B cell (primary cell): ENCODE results near the gene ACO1. TPM values are rescaled to one million over a fixed set of nuclear protein-coding genes. Genes with fewer than 3 reads are reported as not detected.
A peak's percentile ranks its signal among the peaks of the same experiment; 100 is the strongest.
"Not testable (repeated sequence)": the region's sequence is repeated elsewhere in the genome, so short reads cannot be mapped to it uniquely, and the experiment has no call there.

ENCODE experiments used
- ATAC-seq: fragments of 200-7000 bp; cut with Tn5 transposase; one replicate; pipeline ENCODE4 v1.10.0; 2021; ENCODE audit warnings: low read depth, mild to moderate bottlenecking, moderate number of reproducible peaks, moderate library complexity
- CTCF ChIA-PET: fragments of 350-600 bp; sonication (Branson Sonifier 250); formaldehyde crosslinking; loops from one replicate; lab custom pipeline; 2021; ENCODE audit warnings: antibody characterized with exemption, inconsistent platforms; lab: Charles Lee
- POLR2A ChIA-PET: fragments of 350-600 bp; sonication (Branson Sonifier 250); formaldehyde crosslinking; loops from one replicate; lab custom pipeline; 2021; ENCODE audit warnings: antibody characterized with exemption; lab: Charles Lee
- DNase-seq: peaks from one replicate; pipeline ENCODE4 v3.0.0; 2013
- H2AFZ ChIP-seq: 2 replicates; pipeline ENCODE4 v1.6.1; 2012; ENCODE audit warnings: mild to moderate bottlenecking, low read depth, low read length; ENCODE audit not compliant: insufficient read depth, poor library complexity, severe bottlenecking
- H3K27ac ChIP-seq, 2 donors: 1 replicate in 1 of 2; 2 replicates in 1 of 2; pipeline ENCODE4 v1.5.1; 2012 to 2013; ENCODE audit warnings: low read length in 2 of 2, mild to moderate bottlenecking in 2 of 2, moderate library complexity in 1 of 2
- H3K27me3 ChIP-seq, 4 experiments: fragments of 200-600 bp in 1 of 4; sonication (generic) in 1 of 4; replicated peaks in 1 of 4; 1 replicate in 2 of 4; 2 replicates in 2 of 4; pipeline versions ENCODE4 v1.6.1 to v1.7.0; 2013 to 2016; ENCODE audit warnings: low read length in 3 of 4, mild to moderate bottlenecking in 2 of 4, mixed read lengths in 1 of 4, moderate library complexity in 1 of 4; ENCODE audit not compliant: insufficient read depth in 4 of 4, control insufficient read depth in 3 of 4; ENCODE audit errors: control extremely low read depth in 1 of 4
- H3K36me3 ChIP-seq, 2 experiments: replicated peaks in 1 of 2; 1 replicate in 1 of 2; 2 replicates in 1 of 2; pipeline versions ENCODE4 v1.6.1 to v1.7.1; 2013; ENCODE audit warnings: low read length in 1 of 2; ENCODE audit not compliant: insufficient read depth in 2 of 2, control insufficient read depth in 1 of 2; ENCODE audit errors: control extremely low read depth in 1 of 2, extremely low read depth in 1 of 2
- H3K4me1 ChIP-seq, 2 donors: fragments of 200-600 bp in 1 of 2; sonication (generic) in 1 of 2; 1 replicate in 1 of 2; 2 replicates in 1 of 2; pipeline versions ENCODE4 v1.5.1 to v1.6.1; 2013 to 2017; ENCODE audit warnings: low read length in 2 of 2; ENCODE audit not compliant: control insufficient read depth in 2 of 2, insufficient read depth in 2 of 2
- H3K4me2 ChIP-seq: replicated peaks from 2 replicates; pipeline ENCODE3; 2012; ENCODE audit warnings: mild to moderate bottlenecking, low read depth, low read length; ENCODE audit not compliant: poor library complexity, severe bottlenecking
- H3K4me3 ChIP-seq, 5 experiments: fragments of 200-600 bp in 1 of 5; sonication (generic) in 1 of 5; 1 replicate in 3 of 5; 2 replicates in 2 of 5; pipeline versions ENCODE4 v1.5.1 to v1.7.0; 2011 to 2016; ENCODE audit warnings: low read length in 4 of 5, mild to moderate bottlenecking in 4 of 5, low read depth in 2 of 5, control low read depth in 1 of 5, moderate library complexity in 1 of 5; ENCODE audit not compliant: insufficient read depth in 1 of 5; ENCODE audit errors: control extremely low read depth in 1 of 5, extremely low read depth in 1 of 5
- H3K79me2 ChIP-seq: fragments of 200-600 bp; sonication (generic); one replicate; pipeline ENCODE4 v1.6.0; 2016; ENCODE audit warnings: low read length; ENCODE audit not compliant: control insufficient read depth, insufficient read depth
- H3K9ac ChIP-seq: fragments of 200-600 bp; sonication (generic); 2 replicates; pipeline ENCODE4 v1.6.1; 2017; ENCODE audit warnings: mild to moderate bottlenecking, low read length, moderate library complexity
- H3K9me3 ChIP-seq, 3 donors: one replicate each; pipeline versions ENCODE4 v1.6.1 to v1.7.1; 2013; ENCODE audit warnings: low read length in 2 of 3; ENCODE audit not compliant: control insufficient read depth in 2 of 3, insufficient read depth in 1 of 3; ENCODE audit errors: control extremely low read depth in 1 of 3
- H4K20me1 ChIP-seq: 2 replicates; pipeline ENCODE4 v1.6.0; 2012; ENCODE audit warnings: mild to moderate bottlenecking, low read length; ENCODE audit not compliant: insufficient read depth, control insufficient read depth, poor library complexity, severe bottlenecking
- H3K27ac Mint-ChIP-seq: one replicate; pipeline ENCODE4 v1.8.0; 2021; ENCODE audit warnings: mixed read lengths
- H3K27me3 Mint-ChIP-seq: one replicate; pipeline ENCODE4 v1.8.0; 2021; ENCODE audit warnings: mixed read lengths
- H3K4me1 Mint-ChIP-seq: one replicate; pipeline ENCODE4 v1.8.0; 2021; ENCODE audit warnings: mixed read lengths
- H3K4me3 Mint-ChIP-seq: one replicate; pipeline ENCODE4 v1.8.0; 2021; ENCODE audit warnings: mixed read lengths
- H3K9me3 Mint-ChIP-seq: one replicate; pipeline ENCODE4 v1.8.0; 2022; ENCODE audit warnings: mixed read lengths; ENCODE audit not compliant: insufficient read depth
- CTCF ChIP-seq: fragments of 200-600 bp; IDR thresholded peaks from one replicate; pipeline ENCODE4 v1.8.0; 2022; ENCODE audit warnings: antibody characterized with exemption, mild to moderate bottlenecking
- EZH2 ChIP-seq: IDR thresholded peaks from 2 replicates; pipeline ENCODE4 v1.6.1; 2012; ENCODE audit warnings: borderline replicate concordance, low read depth, mild to moderate bottlenecking, moderate library complexity, low read length; ENCODE audit not compliant: insufficient read depth, poor library complexity, severe bottlenecking
- WGBS: methylation state at CpG from one replicate; pipeline ENCODE4 v1.1.5; 2013; ENCODE audit warnings: missing lambda C conversion rate; ENCODE audit not compliant: insufficient coverage; 5-methylcytosine and 5-hydroxymethylcytosine counted together
- intact Hi-C: fragments of 100-400 bp; cut with micrococcal nuclease; formaldehyde crosslinking; loops from one replicate; pipeline ENCODE4 v1.10.0; 2022
- polyA plus RNA-seq: library from polyadenylated mRNA; depleted of rRNA; stranded (reverse); fragments of >200 nt; gene quantifications from 2 replicates; pipeline ENCODE4 v1.2.3, GENCODE V29; 2012
- total RNA-seq, 2 donors: library from RNA; stranded (reverse); fragments of 120-200 nt in 1 of 2; gene quantifications; 1 replicate in 1 of 2; 2 replicates in 1 of 2; pipeline versions ENCODE4 v1.2.3 to v1.2.4, GENCODE V29; 2013 to 2022

Gene ACO1
- total and polyA plus RNA-seq, 2 donors (not counting 1 experiment from before 2014, with no cell fraction given), result 1.6 to 9.1 TPM

GRCh38 chr9:32350682-32351081, 33.8 kb upstream of the ACO1 start:
- Histone ChIP-seq H3K9ac (no peak overlapping the region), H3K9me3 (no peaks in the 10 kb centered on the region), H3K4me2 (no peak overlapping the region), H3K79me2 (no peaks in the 10 kb centered on the region), H3K27ac (no peak overlapping the region), H3K36me3 (no peaks in the 10 kb centered on the region), H3K27me3 (peaks cover 0 to 3% (median 0%) of the 10 kb centered on the region in 4 experiments), H3K4me3 (no peak overlapping the region), H2AFZ (no peak overlapping the region), H3K4me1 (no peaks in the 10 kb centered on the region), H4K20me1 (no peaks in the 10 kb centered on the region)
- TF ChIP-seq EZH2 (no peak), CTCF (peak; percentile 30)
- Mint-ChIP-seq H3K4me1 (no peaks in the 10 kb centered on the region), H3K9me3 (no peaks in the 10 kb centered on the region), H3K27me3 (peaks cover 7% of the 10 kb centered on the region), H3K4me3 (no peak overlapping the region), H3K27ac (no peak overlapping the region)
- ChIA-PET CTCF (interaction anchor here (1.7 kb wide), 1 partner anchor 1231 kb away, joined by 3 read pairs; no protein-coding TSS in a partner anchor), POLR2A (no interaction called here)
- intact Hi-C loops, result no loop called here
- DNase-seq (peak; percentile 13), ATAC-seq (no peak)

GRCh38 chr9:32351845-32352244, 32.6 kb upstream of the ACO1 start:
- no peak for DNase-seq
- Histone ChIP-seq H2AFZ (no peak overlapping the region), H3K27me3 (peaks cover 0 to 3% (median 0%) of the 10 kb centered on the region in 4 experiments), H3K4me2 (no peak overlapping the region), H3K79me2 (no peaks in the 10 kb centered on the region), H3K36me3 (no peaks in the 10 kb centered on the region), H3K9me3 (no peaks in the 10 kb centered on the region), H3K4me3 (no peak overlapping the region), H3K27ac (no peak overlapping the region), H3K9ac (no peak overlapping the region), H3K4me1 (no peaks in the 10 kb centered on the region), H4K20me1 (no peaks in the 10 kb centered on the region)
- Mint-ChIP-seq H3K9me3 (no peaks in the 10 kb centered on the region), H3K27ac (no peak overlapping the region), H3K4me1 (no peaks in the 10 kb centered on the region), H3K4me3 (no peak overlapping the region), H3K27me3 (peaks cover 7% of the 10 kb centered on the region)
- POLR2A ChIA-PET, result no interaction called here
- intact Hi-C loops, result no loop called here
- no peak for ATAC-seq
- 84% methylated on average over 3 of the region's 3 CpGs for WGBS
- CTCF ChIA-PET, result no interaction called here
- no peak for TF ChIP-seq CTCF
- TF ChIP-seq EZH2, result no peak

- POLR2A ChIA-PET, H3K9me3 Mint-ChIP-seq, H2AFZ ChIP-seq, H3K4me2 ChIP-seq, H3K27ac Mint-ChIP-seq, H3K9ac ChIP-seq, H4K20me1 ChIP-seq, H3K27me3 Mint-ChIP-seq, H3K79me2 ChIP-seq, H3K9me3 ChIP-seq, ATAC-seq, H3K4me3 Mint-ChIP-seq, H3K27ac ChIP-seq, H3K27me3 ChIP-seq, H3K36me3 ChIP-seq, H3K4me3 ChIP-seq, intact Hi-C loops, H3K4me1 Mint-ChIP-seq, DNase-seq, H3K4me1 ChIP-seq, CTCF ChIA-PET: not testable (repeated sequence)
- no CpG with 5 or more reads among the region's 3 CpGs for WGBS
Measured at GRCh38 chr9:32353476-32353875, 31.0 kb upstream of the ACO1 start.
